RWPE2 (cell line): ENCODE measurements around the gene ADAM33.
A peak's percentile ranks its signal among the peaks of the same experiment; 100 is the strongest.

Experiments
- ATAC-seq: fragments of 200-7000 bp; cut with Tn5 transposase; 3 replicates; pipeline ENCODE4 v1.9.1; 2021; ENCODE audit warnings: low read depth
- DNase-seq: peaks from one replicate; pipeline ENCODE4 v3.0.0-alpha.2; 2020; ENCODE audit warnings: low spot score
- H3K27ac ChIP-seq: fragments of 450-650 bp; 2 replicates; pipeline ENCODE4 v1.5.1; 2017; ENCODE audit warnings: mild to moderate bottlenecking; ENCODE audit not compliant: poor library complexity, severe bottlenecking
- H3K27me3 ChIP-seq: fragments of 250-450 bp; sonication (Bioruptor Pico); 2 replicates; pipeline ENCODE4 v1.5.1; 2021; ENCODE audit warnings: mild to moderate bottlenecking, moderate library complexity; ENCODE audit not compliant: insufficient read depth, poor library complexity, severe bottlenecking
- H3K36me3 ChIP-seq: fragments of 250-450 bp; sonication (Bioruptor Pico); 2 replicates; pipeline ENCODE4 v1.5.1; 2020; ENCODE audit warnings: low read depth, mild to moderate bottlenecking, moderate library complexity
- H3K4me1 ChIP-seq: fragments of 250-450 bp; sonication (Bioruptor Pico); 2 replicates; pipeline ENCODE4 v1.5.1; 2021; ENCODE audit warnings: mild to moderate bottlenecking, moderate library complexity; ENCODE audit not compliant: insufficient read depth, poor library complexity, severe bottlenecking
- H3K4me3 ChIP-seq: fragments of 250-450 bp; sonication (Bioruptor Pico); 2 replicates; pipeline ENCODE4 v1.5.1; 2021; ENCODE audit warnings: mild to moderate bottlenecking, moderate library complexity; ENCODE audit not compliant: severe bottlenecking
- H3K9me3 ChIP-seq: fragments of 250-450 bp; sonication (Bioruptor Pico); 2 replicates; pipeline ENCODE4 v1.5.1; 2021; ENCODE audit warnings: mild to moderate bottlenecking, moderate library complexity; ENCODE audit not compliant: severe bottlenecking
- TF ChIP-seq, protein P1 (sequence below): fragments of 450-650 bp; IDR thresholded peaks from one replicate; pipeline ENCODE4 v1.5.1; 2017; ENCODE audit warnings: mild to moderate bottlenecking, moderate library complexity; ENCODE audit not compliant: poor library complexity, severe bottlenecking

ADAM33 gene

DNA sequence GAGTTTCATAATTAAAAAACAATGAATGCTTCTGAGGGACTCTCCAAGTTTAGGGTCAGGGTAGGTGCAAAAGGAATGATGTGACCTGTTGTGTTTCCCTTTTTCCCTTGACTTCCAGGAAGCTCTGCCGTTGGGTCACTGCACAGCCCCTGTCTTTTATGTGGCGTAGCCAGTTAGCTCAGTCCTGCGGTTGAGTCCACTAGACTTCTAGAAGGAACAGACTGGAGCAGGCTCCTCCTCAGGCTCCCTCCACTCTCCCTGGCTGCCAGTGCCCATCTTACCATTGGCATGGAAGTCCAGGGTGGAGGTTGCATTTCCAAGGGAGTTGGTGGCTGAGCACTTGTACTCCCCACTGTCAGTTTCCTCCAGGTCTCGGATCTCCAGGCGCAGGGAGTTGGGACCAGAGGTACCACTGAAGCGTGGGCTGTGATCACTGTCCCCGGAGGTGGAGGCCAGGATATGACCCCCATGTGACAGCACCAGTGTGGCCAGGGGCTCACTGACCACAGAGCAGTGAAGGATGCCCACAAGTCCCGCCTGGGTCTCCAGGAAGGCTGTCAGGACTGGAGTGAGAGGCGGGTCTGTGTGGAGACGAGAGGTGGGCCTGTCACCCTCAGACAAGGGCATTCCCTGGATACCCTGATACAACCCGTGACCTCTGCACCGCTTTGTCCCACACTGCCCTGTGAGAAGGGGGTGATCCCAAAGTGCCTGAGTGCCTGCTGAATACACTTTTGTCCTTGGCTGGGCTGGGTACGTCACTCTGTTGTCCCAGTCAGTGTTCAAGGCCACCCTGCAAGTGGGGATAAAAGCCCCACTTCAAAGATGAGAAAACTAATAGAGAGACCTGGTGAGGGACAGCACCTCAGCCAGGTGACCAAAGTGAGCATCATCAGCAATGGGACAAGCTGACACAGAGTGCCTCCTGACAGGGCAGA is 19.5 kb upstream of the ADAM33 start:
- TF ChIP-seq, protein P1, sequence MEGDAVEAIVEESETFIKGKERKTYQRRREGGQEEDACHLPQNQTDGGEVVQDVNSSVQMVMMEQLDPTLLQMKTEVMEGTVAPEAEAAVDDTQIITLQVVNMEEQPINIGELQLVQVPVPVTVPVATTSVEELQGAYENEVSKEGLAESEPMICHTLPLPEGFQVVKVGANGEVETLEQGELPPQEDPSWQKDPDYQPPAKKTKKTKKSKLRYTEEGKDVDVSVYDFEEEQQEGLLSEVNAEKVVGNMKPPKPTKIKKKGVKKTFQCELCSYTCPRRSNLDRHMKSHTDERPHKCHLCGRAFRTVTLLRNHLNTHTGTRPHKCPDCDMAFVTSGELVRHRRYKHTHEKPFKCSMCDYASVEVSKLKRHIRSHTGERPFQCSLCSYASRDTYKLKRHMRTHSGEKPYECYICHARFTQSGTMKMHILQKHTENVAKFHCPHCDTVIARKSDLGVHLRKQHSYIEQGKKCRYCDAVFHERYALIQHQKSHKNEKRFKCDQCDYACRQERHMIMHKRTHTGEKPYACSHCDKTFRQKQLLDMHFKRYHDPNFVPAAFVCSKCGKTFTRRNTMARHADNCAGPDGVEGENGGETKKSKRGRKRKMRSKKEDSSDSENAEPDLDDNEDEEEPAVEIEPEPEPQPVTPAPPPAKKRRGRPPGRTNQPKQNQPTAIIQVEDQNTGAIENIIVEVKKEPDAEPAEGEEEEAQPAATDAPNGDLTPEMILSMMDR = no peak
- H3K36me3 ChIP-seq = no peaks in the 10 kb centered on the region
- H3K9me3 ChIP-seq = no peaks in the 10 kb centered on the region
- no peak overlapping the region for H3K4me3 ChIP-seq
- no peaks in the 10 kb centered on the region for H3K27me3 ChIP-seq
- H3K4me1 ChIP-seq = no peaks in the 10 kb centered on the region
- ATAC-seq (no peak), DNase-seq (no peak)
- H3K27ac ChIP-seq = no peak overlapping the region

DNA sequence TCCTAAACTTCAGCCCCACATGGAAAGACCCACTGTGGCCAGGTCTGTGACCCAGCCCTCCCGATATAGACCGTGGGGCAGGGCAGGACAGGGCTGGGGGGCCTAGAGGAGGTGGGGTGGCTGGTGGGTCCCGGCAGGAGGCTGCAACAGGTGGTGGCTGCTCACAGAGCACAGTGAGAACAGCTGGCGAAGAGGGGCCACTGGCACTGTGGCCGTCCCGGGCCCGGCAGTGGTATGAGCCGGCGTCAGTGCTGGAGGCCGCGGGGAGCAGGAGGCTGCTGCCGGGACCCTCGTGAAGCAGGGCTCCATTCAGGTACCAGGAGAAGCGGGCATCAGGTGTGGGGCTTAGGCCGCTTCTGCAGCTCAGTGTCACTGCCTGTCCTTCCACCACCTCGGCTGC is 17.2 kb upstream of the ADAM33 start:
- ATAC-seq (no peak), DNase-seq (no peak)
- Histone ChIP-seq H3K4me3 (no peak overlapping the region), H3K9me3 (no peaks in the 10 kb centered on the region), H3K27ac (no peak overlapping the region), H3K4me1 (no peaks in the 10 kb centered on the region), H3K27me3 (no peaks in the 10 kb centered on the region), H3K36me3 (no peaks in the 10 kb centered on the region)
- TF ChIP-seq, protein P1 = no peak

DNA sequence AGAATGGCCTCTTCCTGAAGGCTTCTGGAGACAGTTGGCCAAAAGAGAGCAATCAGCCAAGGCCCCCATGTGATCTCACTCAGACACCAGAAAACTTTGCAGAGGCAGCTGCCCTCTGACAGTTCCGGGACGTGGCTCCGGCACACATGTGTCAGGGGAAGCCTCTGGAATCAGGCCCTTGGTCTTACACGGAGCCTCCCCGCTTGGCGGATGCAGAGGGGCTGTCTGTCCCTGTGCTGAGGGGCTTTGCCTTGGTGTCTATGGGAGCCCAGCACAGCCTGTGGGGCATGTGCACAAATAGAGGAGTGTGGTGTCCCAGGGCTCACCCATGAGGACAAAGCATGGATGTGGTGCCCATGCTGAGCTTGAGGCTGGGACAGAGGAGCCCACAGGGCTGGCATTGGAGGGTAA is 16.8 kb upstream of the ADAM33 start:
- Histone ChIP-seq H3K36me3 (no peaks in the 10 kb centered on the region), H3K4me3 (no peak overlapping the region), H3K27ac (no peak overlapping the region), H3K9me3 (no peaks in the 10 kb centered on the region), H3K4me1 (no peaks in the 10 kb centered on the region), H3K27me3 (no peaks in the 10 kb centered on the region)
- ATAC-seq (no peak), DNase-seq (no peak)
- TF ChIP-seq, protein P1 = no peak

DNA sequence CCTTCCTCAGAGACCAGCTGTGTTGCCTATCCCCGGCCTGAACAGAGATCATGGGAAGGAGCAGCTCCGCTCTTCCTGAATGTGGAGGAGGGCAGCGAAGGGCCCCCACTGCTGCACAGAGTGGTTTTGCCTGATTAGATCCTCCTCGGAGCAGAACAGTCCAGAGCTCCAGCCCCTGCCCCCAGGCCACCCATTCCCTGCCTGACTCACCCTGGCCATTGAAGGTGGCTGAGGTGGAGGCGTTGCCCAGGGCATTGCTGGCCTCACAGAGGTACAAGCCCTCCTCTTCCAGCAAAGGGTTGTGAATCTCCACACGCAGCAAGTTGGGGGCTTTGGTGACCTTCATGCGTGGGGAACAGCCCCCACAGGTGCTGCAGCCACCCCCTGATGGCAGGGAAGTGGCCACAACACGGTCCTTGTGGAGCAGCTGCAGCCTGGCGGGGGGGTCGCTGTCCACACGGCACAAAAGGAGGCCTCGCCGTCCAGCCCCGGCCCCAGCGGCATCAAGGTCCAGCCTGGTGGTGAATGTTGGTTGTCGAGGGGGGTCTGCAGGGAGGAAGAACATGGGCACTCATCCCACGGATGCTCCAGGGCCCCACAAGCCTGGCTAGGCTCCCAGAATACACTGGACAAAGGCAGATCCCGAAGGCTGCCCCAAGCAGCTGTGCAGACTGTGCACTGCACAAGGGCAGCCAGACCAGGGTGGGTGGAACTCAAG is 15.9 kb upstream of the ADAM33 start:
- H3K4me3 ChIP-seq = no peak overlapping the region
- no peaks in the 10 kb centered on the region for H3K27me3 ChIP-seq
- no peaks in the 10 kb centered on the region for H3K36me3 ChIP-seq
- no peaks in the 10 kb centered on the region for H3K4me1 ChIP-seq
- H3K9me3 ChIP-seq = no peaks in the 10 kb centered on the region
- no peak overlapping the region for H3K27ac ChIP-seq
- ATAC-seq (peak; percentile 29; the same call in 1 of the 3 replicates), DNase-seq (no peak)
- TF ChIP-seq, protein P1 = no peak
